Measurements from ENCODE around the gene PLXDC1.
"Not testable (repeated sequence)": the region's sequence is repeated elsewhere in the genome, so short reads cannot be mapped to it uniquely, and the experiment has no call there.

PLXDC1 gene

DNA sequence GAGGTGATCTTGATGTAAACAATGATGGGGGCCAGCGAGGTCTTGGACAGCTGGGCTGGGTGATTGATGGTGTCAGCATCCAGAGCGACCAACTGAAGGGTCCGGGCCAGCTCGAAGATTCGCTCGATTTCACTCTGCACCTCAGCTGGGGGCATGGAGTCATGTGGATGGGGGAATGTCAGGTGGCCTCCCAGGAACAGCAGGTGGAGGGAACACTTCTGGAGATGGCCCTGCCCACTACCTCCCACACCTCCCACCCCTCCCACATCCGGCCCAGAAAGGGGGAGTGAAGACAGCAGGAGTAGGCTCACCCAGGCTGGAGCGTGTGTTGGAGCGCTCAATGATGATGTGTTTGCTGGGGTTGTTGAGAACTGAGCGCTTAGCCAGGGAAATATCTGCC lies 32.3 kb upstream of the PLXDC1 start:
- in situ Hi-C loops (cut with HindIII; ENCODE audit: low sequenced_read_pairs) = loop anchor here (25.0 kb wide), 1 partner anchor 121 kb away; no protein-coding TSS in a partner anchor

DNA sequence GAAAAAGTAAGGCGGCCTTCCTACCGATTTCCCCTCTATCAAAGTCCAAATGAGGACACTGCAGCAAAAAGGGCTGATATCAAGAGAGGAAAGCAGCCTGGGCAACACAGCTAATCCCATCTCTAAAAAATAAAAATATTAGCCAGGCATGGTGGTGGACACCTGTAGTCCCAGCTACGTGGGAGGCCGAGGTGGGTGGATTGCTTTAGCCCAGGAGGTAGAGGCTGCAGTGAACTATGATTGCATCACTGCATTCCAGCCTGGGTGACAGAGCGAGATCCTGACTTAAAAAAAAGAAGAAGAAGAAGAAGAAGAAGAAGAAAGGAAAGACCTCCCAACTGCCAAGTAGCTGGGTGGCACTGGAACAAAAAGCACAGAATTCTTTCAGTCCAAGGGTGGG lies 31.6 kb upstream of the PLXDC1 start:
- in situ Hi-C loops (cut with HindIII; ENCODE audit: low sequenced_read_pairs) = loop anchor here (25.0 kb wide), 1 partner anchor 121 kb away; no protein-coding TSS in a partner anchor

DNA sequence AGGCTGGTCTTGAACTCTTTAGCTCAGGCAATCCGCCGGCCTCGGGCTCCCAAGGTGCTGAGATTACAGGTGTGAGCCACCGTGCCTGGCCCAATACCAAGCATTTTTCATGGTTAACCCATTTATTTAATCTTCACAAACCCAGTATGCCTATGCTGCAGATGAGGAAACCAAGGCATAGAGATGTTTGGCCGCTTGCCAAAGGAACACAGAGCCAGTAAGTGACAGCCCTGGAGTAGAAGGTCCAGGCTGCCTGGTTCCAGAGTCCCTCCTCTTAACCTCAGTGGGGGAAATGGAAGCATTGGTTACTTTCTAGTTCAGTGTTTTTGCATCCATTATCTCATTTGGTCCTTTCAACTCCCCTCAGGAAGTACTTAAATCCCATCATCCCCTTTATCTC lies 29.9 kb upstream of the PLXDC1 start:
- in situ Hi-C loops (cut with HindIII; ENCODE audit: low sequenced_read_pairs) = loop anchor here (25.0 kb wide), 1 partner anchor 119 kb away; no protein-coding TSS in a partner anchor

DNA sequence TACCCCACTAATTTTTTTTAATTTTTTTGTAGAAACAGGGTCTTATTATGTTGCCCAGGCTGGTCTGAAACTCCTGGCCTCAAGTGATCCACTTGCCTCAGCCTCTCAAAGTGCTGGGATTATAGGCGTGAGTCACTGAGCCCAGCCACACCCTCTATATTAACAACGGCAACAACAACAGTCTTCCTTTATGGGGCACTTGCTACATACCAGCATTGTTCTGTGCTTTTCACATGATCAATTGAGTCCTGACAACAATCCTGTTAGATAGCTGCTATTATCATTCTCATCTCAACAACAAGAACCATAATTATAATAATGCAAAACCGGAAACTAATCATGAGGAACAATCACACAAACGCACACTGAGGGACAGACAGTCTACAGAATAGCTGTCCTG lies 27.1 kb upstream of the PLXDC1 start:
- in situ Hi-C loops (cut with HindIII; ENCODE audit: low sequenced_read_pairs) = loop anchor here (25.0 kb wide), 1 partner anchor 116 kb away; no protein-coding TSS in a partner anchor

DNA sequence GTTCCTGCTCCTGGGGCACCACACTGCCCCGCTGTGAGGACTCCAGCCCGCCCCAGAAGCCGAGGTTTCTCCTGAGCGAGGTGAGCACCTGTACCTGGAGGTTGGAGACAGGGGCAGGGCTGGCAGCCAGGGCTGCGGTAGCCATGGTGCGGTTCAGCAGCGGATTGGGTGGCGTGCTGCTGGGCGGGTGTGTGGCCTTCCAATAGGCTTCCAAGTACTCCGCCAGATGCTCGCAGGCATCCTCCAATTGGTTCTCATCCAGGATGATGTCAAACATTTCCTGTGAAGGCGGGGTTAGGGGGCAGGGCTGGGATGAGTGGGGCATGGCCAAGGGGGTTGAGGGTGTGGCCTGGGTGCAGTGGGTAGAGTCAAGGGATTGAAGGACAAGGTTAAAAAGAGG lies 25.8 kb upstream of the PLXDC1 start:
- in situ Hi-C loops (cut with HindIII; ENCODE audit: low sequenced_read_pairs) = loop anchor here (25.0 kb wide), 1 partner anchor 115 kb away; no protein-coding TSS in a partner anchor

DNA sequence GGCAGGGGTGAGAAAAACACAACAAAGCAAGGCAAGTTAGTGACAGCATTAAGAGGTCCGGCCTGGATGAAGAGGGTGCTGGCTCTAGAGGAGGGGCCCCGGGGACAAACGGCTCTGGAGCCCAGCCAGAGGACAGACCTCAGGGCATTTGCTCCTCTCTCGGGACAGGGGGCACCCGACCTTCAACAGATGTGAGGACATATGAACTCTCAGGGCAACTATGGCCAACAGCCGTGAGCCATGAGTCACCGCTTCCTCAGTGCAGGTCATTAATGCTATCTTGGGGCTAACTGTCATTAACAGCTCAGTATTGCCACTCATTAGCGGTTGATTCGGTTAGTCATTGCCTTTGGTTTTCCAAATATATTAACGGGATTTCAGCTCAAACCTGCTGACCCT lies 24.3 kb upstream of the PLXDC1 start:
- in situ Hi-C loops (cut with HindIII; ENCODE audit: low sequenced_read_pairs) = loop anchor here (25.0 kb wide), 1 partner anchor 113 kb away; no protein-coding TSS in a partner anchor

DNA sequence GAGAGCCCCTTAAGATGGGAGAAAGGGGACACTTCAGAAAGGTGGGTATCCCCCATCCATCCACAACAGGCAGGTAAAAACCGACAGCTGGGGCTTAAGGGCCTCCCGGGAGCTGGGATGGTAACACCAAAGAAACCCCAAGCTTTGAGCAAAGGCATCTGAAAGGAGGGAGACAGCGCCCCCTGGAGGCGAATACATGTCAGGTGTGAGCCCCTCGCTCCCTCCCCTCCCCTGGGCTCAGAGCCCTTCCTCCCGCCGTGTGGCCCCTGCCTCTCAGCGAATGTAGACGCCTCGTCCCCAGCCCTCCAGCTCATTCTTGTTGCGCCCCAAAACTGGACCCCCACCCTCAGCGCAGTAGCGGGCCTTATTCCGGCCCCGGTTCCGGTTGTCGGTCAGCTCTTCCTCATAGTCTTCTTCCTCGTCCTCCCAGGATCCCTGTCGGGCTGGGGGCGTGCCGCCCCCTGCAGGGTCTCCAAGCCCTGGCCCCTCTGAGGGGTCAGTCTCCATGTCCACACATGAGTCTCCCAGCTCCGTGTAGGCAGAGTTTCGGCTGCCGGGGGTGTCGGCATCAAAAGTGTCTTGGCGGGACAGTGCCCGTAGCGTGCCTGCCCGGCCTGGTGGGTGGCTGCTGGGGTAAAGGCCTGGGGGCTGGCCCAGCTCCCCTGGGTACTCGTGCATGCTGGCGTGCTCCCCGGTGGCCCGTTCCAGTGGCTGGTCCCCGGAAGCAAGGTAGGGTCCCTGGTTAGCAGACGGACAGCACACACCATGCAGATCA lies 23.7 kb upstream of the PLXDC1 start:
- in situ Hi-C loops (cut with HindIII; ENCODE audit: low sequenced_read_pairs) = loop anchor here (25.0 kb wide), 1 partner anchor 113 kb away; no protein-coding TSS in a partner anchor

DNA sequence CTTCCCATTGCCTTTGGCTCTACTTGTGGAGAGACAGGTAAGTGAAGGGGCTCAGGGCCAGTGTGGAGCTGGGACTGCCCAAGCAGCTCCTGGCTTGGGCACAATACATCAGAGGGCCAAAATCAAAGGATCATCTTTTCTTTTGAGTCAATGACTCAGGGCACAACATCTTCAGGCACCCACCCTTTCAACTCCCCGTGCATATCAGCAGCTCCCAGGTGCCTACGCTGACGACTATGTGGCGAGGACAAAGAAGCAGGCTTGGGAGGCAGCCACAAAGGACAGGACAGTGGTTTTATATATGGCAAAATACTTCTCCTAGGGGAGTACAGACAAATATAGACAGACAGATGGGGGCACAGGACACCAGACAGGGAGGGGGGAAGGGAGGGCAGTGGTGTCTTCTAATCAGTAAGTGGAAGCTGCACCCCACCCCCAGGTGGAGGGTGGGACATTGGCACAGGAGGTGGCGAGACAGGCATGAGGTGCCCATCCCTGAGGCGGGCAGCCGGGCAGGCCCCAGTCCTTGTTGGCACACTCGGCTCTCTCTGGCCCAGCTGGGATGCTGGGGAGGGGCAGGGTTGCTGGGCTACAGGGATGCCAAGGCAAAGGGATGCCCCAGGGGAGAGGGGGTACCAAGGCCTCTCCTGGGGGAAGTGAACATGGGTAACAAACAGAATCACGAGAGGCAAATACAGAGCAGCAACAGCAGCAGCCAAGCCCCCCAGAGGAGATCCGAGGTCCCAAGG lies 22.3 kb upstream of the PLXDC1 start:
- in situ Hi-C loops (cut with HindIII; ENCODE audit: low sequenced_read_pairs) = no loop called here

DNA sequence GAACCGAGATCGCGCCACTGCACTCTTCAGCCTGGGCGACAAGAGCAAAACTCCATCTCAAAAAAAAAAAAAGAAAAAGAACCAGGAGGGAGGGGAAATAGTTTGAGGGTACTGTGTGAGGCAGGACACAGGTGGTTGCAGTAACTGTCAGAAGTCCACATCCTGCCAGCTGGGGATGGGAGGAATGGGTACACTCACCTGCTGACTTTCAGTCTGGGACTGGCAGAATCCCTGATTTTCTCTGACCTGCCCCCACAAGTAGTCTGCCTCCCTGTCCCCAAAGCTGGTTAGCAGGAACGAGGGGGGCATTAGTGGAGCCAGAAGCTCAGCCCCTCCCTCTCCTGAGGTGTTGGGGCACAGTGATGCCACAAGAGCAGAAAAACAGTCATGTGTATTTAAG lies 21.6 kb upstream of the PLXDC1 start:
- in situ Hi-C loops (cut with HindIII; ENCODE audit: low sequenced_read_pairs) = no loop called here

DNA sequence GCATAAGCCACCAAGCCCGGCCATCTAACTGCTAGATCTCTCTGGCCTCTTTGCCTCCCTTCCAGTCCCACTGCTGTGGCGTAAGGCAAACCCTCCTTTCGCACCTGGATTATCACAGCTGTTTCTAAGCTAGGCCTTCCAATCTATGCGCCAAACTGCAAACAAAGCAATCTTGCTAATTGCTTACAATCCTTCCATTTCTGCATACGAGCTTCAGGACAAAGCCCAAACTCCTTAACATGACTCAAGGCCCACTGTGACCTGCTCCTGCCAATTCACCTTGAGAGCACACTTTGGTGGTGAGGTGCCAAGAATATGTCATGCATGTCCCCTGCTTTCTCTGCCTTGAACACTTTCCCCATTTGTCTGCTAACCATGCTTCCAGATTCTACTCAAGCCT lies 20.5 kb upstream of the PLXDC1 start:
- in situ Hi-C loops (cut with HindIII; ENCODE audit: low sequenced_read_pairs) = no loop called here

DNA sequence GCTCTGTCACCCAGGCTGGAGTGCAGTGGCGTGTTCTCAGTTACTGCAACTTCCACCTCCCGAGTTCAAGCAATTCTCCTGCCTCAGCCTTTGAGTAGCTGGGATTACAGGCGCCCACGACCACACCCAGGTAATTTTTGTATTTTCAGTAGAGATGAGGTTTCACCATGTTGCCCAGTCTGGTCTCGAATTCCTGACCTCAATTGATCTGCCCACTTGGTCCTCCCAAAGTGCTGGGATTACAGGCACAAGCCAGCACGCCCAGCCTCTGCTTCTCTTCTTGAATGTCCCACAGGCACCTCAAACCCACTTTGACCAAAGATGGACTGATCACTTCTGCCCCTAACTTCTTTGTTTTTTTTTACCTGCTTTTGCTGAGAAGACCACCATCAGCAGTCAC lies 19.1 kb upstream of the PLXDC1 start:
- in situ Hi-C loops (cut with HindIII; ENCODE audit: low sequenced_read_pairs) = no loop called here

DNA sequence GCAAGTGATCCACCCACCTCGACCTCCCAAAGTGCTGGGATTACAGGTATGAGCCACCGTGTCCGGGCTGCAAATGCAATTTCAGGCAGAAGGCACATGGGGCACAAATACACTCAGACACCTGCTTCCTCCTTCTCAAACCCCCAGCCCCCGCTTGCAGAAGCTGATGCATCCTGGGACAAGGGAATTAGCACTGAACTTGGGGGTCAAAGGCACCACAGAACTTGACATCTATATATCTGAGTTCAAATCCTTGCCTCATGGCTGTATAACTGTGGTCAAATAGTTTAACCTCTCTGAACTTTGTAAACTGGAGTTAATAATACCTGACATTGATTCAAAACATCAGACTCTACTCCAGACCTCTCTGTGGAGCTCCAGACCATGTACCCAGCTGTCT lies 18.7 kb upstream of the PLXDC1 start:
- in situ Hi-C loops (cut with HindIII; ENCODE audit: low sequenced_read_pairs) = no loop called here

DNA sequence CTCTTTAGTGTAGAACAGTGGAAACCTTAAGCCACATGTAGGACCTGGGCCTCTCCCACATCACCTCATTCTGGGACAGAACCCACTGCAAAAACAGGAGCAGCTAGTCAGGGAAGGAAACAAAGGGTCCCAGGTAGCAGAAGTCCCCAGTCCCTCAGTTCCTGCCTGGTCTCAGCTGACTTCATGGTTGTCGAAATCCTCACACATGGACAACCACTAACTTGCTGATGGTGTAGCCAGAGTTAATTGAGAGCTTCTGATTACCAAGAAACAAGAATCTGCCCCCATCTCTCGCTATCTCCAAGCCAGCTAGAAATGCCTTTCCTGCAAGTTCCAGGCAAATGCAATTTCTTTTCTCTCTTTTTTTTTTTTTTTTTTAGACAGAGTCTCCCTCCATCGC lies 18.1 kb upstream of the PLXDC1 start:
- in situ Hi-C loops (cut with HindIII; ENCODE audit: low sequenced_read_pairs) = no loop called here

DNA sequence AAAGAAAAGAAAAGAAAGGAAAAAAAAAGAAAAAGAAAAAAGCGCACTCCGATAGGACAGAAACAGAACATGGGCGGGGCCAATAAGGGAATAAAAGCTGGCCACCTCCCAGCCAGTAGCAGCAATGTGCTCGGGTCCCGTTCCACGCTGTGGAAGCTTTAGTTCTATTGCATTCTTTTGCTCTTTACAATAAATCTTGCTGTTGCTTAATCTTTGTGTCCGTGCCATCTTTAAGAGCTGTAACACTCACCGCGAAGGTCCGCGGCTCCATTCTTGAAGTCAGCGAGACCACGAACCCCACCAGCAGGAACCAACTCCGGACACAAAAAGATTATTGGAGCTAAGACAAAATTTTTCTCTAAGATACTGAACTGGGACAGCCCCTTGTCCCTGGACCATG lies 17.7 kb upstream of the PLXDC1 start:
- in situ Hi-C loops (cut with HindIII; ENCODE audit: low sequenced_read_pairs) = no loop called here

DNA sequence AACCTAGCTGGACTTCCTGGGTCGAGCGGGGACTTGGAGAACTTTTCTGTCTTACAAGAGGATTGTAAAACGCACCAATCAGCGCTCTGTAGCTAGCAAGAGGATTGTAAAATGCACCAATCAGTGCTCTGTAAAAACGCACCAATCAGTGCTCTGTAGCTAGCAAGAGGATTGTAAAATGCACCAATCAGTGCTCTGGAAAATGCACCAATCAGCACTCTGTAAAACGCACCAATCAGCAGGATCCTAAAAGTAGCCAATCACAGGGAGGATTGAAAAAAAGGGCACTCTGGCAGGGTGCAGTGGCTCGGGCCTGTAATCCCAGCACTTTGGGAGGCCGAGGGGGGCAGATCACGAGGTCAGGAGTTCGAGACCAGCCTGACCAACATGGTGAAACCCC lies 17.1 kb upstream of the PLXDC1 start:
- in situ Hi-C loops (cut with HindIII; ENCODE audit: low sequenced_read_pairs) = not testable (repeated sequence)

DNA sequence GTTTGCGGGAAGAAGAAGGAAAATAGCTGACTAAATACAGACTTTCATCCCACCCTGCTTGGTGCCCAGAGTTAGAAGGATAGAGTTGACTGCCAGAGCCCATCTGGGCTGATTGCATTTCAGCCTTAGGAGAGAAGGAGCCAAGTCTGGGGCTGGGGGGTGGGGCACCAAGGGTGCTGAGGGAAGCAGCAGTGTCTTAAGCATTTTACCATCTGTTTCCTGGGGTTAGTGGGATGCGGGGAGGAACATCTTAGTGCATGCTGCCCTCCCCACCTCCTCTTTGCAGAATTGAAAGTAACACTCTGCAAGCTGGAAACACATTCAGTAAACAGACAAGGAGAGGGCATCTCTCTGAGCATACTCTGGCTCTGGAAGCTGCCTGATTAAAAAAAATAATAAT lies 16.0 kb upstream of the PLXDC1 start:
- in situ Hi-C loops (cut with HindIII; ENCODE audit: low sequenced_read_pairs) = no loop called here

DNA sequence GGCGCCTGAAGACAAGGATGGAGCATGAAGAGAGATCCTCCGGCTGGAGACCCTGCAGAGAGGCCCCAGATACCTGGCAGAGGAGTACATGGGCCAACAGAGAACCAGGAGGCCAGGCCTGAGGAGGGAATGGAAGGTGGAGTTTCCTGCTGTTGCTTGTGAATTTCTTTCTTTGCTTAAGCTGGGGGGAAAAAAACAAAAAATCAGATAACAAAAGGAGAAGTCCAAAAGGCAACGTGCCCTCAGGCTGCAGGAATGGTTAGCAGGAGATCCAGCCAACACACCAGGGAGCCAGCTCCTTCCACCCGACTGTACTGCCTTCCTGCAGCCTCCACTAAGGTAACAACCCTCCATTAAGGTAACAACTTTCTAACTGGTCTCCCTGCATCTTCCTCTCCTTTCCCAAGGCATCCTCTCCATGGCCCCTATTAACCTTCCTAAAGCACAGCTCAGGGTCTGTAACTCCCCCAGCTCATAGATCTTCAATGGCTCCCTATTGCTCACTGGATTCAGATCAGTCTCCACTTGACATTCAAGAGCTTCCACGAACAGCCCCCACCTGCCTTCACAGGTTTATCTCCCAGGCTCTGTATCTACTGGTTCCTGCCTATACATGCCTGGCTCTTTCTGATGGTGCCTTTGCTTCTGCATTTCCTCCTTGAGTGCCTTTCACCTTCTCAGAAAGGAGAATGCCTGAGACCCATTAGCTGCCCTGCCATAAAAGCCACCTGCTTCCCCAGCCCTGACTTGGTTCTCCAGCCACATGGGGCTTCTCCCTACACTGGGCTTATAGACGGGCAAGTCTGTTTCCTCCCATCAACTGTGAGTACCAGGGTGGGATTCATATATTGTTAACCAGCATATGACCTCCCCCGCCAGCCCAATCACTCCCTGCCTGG lies 15.2 kb upstream of the PLXDC1 start:
- in situ Hi-C loops (cut with HindIII; ENCODE audit: low sequenced_read_pairs) = no loop called here

DNA sequence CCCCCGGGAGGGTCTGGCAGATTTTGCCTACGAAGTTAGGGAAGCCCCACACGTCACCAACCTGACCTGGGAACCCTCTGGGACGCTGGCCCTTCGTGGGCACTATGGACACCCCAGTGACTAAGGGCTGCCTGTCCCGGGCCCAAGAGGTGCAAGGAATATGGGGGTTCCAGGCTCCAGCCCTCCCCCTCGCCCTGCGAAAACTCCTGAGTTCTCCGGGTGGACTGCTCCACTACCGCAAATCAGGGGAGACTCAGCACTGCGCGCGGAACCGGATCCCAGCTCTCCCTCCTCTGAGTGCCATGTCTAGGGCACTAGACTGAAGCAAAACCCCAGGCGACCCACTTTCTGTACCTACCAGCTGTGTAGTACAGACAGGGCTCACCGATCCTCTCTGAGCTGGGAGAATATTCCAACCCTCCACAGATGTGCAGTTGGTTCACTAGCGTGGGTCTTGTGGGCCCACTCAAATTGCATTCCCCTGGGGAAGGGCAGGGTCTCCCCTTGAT lies 14.5 kb upstream of the PLXDC1 start, which contains the start of gene ARL5C:
TSS of gene ARL5C (minus strand) at position 321 of the 509 bp plus-strand sequence. CDS start 401 bp downstream, outside the sequence.
- in situ Hi-C loops (cut with HindIII; ENCODE audit: low sequenced_read_pairs) = no loop called here

DNA sequence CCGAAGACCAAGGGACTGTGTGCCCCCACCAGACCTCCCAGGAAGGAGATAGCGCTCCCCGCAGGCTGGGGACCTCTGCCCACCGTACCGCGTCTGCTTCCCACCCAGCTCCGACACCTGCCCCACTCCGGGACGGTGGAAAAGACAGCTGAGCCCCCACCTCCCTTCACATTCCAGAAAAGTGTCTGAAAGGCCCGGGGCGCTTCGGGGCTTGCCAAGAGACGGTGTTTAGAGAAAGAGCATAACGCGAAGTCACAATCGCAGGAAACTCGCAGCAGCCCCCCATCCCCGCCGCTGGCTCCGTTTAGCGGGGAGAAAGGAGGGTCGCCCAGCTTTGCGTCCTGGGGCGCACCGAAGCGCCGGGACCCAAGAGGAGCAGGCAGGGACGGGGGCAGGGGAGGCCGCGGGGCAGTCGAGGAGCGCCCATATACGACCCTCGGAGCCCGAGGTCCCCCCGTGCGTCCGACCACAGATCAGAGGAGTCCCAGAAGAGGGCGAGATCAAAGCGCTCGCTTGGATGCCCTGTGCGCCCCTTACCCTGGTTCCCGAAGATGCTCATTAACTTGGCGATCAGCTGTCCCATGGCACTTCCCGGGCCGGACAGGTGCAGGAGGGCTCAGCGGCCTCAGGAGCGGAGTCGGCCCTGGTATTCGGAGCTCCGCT lies 13.9 kb upstream of the PLXDC1 start:
- in situ Hi-C loops (cut with HindIII; ENCODE audit: low sequenced_read_pairs) = no loop called here

DNA sequence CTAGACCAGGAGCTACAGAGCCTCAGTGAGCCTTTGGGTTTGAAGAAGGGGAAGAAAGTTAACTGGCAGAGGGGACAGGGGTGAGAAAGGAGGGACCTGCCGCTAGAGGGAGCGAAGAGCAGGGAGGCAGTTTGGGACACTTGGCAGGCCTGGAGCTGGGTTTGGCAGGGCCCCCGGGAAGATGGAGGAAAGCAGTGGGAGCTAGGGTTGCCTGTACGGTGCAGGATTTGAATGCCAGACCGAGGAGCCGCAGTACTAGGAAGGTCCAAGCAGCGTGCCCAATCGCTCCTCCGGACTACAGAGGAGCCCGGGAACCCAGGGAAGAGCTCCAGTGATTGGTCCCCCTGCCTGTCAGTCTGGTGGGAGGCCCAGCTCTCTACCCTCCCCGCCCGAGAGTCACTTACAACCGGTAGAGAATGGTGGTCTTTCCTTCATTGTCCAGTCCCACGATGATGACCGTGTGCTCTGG lies 13.3 kb upstream of the PLXDC1 start:
- in situ Hi-C loops (cut with HindIII; ENCODE audit: low sequenced_read_pairs) = no loop called here
